Glutamatergic neuron (in vitro differentiated cells): ENCODE measurements around the gene GKAP1. TPM values are rescaled to one million over a fixed set of nuclear protein-coding genes. Genes with fewer than 3 reads are reported as not detected.

Experiments
- DNase-seq: peaks from one replicate; pipeline ENCODE4 v3.0.0; 2022
- H3K27ac Mint-ChIP-seq: one replicate; pipeline ENCODE4 v1.8.0; 2020; ENCODE audit warnings: mild to moderate bottlenecking, mixed read lengths, inconsistent platforms; ENCODE audit not compliant: unreplicated experiment
- H3K27me3 Mint-ChIP-seq: one replicate; pipeline ENCODE4 v1.8.0; 2020; ENCODE audit warnings: mild to moderate bottlenecking, moderate library complexity, mixed read lengths, inconsistent platforms; ENCODE audit not compliant: unreplicated experiment
- H3K36me3 Mint-ChIP-seq: one replicate; pipeline ENCODE4 v1.8.0; 2020; ENCODE audit warnings: mild to moderate bottlenecking, mixed read lengths, inconsistent platforms; ENCODE audit not compliant: unreplicated experiment
- H3K4me1 Mint-ChIP-seq: one replicate; pipeline ENCODE4 v1.8.0; 2020; ENCODE audit warnings: mild to moderate bottlenecking, low read depth, mixed read lengths, inconsistent platforms; ENCODE audit not compliant: unreplicated experiment
- H3K4me3 Mint-ChIP-seq: one replicate; pipeline ENCODE4 v1.8.0; 2020; ENCODE audit warnings: mild to moderate bottlenecking, mixed read lengths, inconsistent platforms; ENCODE audit not compliant: unreplicated experiment
- H3K9me3 Mint-ChIP-seq: one replicate; pipeline ENCODE4 v1.8.0; 2020; ENCODE audit warnings: mild to moderate bottlenecking, moderate library complexity, mixed read lengths, inconsistent platforms; ENCODE audit not compliant: unreplicated experiment
- CTCF ChIP-seq: fragments of 200-600 bp; sonication (generic); IDR thresholded peaks from one replicate; pipeline ENCODE4 v1.5.0; 2021; ENCODE audit not compliant: partially characterized antibody, unreplicated experiment
- total RNA-seq: library from RNA; stranded (reverse); fragmentation: NEBNext Ultra II Directional; extraction: Animal tissue kit (Norgen Biotek cat#: 25700); gene quantifications from one replicate; pipeline ENCODE4 v1.2.1, GENCODE V29; 2021; ENCODE audit not compliant: unreplicated experiment

The GKAP1 gene
- total RNA-seq, 1 donor from 2014 or later = 47.4 TPM

- Mint-ChIP-seq H3K4me1 (no peaks in the 10 kb centered on the region), H3K27me3 (no peaks in the 10 kb centered on the region), H3K9me3 (no peaks in the 10 kb centered on the region), H3K36me3 (peaks cover 3% of the 10 kb centered on the region), H3K4me3 (no peak overlapping the region), H3K27ac (no peak overlapping the region)
- DNase-seq = no peak
- TF ChIP-seq CTCF = no peak
Measured at GRCh38 chr9:83772860-83773259, 44.7 kb downstream of the GKAP1 start.

DNA sequence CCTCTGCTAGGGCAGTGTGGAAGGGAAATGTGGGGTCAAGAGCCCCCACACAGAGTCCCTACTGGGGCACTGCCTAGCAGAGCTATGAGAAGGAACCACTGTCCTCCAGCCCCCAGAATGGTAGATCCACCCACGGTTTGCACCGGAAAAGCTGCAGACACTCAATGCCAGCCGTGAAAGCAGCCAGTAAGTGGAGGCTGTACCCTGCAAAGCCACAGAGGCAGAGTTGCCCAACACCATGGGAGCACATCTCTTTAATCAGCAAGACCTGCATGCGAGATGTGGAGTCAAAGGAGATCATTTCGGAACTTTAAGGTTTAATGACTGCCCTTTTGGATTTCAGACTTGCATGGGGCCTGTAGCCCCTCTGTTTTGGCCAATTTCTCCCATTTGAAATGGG lies 52.2 kb downstream of the GKAP1 start:
- Mint-ChIP-seq H3K4me1 (no peaks in the 10 kb centered on the region), H3K27me3 (peaks cover 2% of the 10 kb centered on the region), H3K9me3 (peaks cover 5% of the 10 kb centered on the region), H3K36me3 (peaks cover 37% of the 10 kb centered on the region), H3K4me3 (no peak overlapping the region), H3K27ac (no peak overlapping the region)
- DNase-seq = no peak
- TF ChIP-seq CTCF = no peak

DNA sequence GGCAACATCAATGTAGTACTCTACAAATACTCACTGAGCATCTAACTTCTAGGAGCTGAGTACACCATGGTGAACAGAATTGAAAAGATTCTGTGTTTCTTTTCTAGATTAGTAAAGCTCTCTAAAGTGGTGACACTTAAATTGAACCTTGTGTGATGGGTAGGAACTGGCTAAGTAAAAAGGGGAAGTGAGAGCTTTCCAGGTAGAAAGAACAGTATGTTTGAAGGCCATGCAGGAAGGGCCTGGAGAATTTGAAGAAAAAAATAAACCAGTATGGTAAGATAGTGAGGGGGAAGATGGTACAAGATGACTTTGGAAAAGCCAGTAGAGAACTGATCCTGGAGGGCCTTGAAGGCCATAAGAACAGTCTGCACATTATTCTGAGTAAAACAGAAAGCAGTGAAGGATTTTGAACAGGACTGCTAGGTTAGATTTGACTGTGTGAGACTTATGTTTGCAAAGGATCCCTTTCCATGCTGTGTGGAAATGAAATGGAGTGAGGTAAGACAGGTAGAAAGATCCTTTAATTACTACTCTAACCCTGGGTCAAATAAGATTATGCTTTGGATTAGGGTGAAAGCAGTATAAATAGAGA lies 63.1 kb downstream of the GKAP1 start:
- Mint-ChIP-seq H3K9me3 (no peaks in the 10 kb centered on the region), H3K4me1 (no peaks in the 10 kb centered on the region), H3K36me3 (no peaks in the 10 kb centered on the region), H3K4me3 (no peak overlapping the region), H3K27me3 (no peaks in the 10 kb centered on the region), H3K27ac (no peak overlapping the region)
- no peak for DNase-seq
- no peak for TF ChIP-seq CTCF

DNA sequence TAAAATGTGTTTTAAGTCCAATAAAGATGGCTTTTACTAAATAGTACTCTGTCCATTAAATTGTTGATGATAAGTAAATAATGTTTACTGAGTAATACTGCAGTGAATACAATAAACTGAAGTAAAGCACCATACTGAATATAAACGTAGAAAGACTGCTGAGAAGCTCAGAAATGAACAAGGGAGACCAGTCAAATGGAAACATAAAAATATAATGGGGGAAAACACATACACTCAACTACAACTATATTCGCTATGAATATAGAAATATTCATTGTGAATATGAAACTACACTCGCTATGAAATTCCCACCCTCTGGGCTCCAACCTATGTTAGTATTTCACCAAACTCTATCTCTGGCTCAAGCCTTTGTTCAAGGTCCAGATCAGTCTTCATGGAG lies 67.9 kb downstream of the GKAP1 start:
- no peak for TF ChIP-seq CTCF

DNA sequence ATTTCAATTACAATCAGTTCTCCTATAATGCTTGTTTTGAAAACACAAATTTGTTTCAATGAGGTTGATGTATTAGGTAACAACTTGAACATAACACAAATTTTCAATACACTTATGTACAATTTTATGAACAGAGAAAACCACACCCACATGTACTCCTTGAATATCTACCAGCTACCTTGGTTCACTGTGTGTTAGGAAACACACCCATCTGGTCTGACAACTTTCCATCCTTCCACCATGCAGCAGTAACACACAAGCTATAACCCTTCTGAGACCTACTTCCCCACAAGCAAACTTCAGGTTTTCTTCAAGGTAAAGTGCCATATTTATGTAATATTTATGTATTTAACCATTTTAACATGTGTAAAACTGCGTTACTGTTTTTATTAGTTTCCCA lies 73.4 kb downstream of the GKAP1 start:
- no peaks in the 10 kb centered on the region for H3K36me3 Mint-ChIP-seq
- no peaks in the 10 kb centered on the region for H3K9me3 Mint-ChIP-seq
- no peak for DNase-seq
- no peak for TF ChIP-seq CTCF
- no peaks in the 10 kb centered on the region for H3K27me3 Mint-ChIP-seq
- H3K4me3 Mint-ChIP-seq = no peak overlapping the region
- no peak overlapping the region for H3K27ac Mint-ChIP-seq
- no peaks in the 10 kb centered on the region for H3K4me1 Mint-ChIP-seq

More for the DNA sequence above, 67.9 kb downstream of the GKAP1 start:
- Mint-ChIP-seq H3K27me3 (no peaks in the 10 kb centered on the region), H3K36me3 (no peaks in the 10 kb centered on the region), H3K9me3 (no peaks in the 10 kb centered on the region), H3K4me3 (no peak overlapping the region), H3K27ac (no peak overlapping the region), H3K4me1 (no peaks in the 10 kb centered on the region)
- DNase-seq = no peak
